GM21786 (cell line): ENCODE results near the gene RPL9.
"Not testable (repeated sequence)": the region's sequence is repeated elsewhere in the genome, so short reads cannot be mapped to it uniquely, and the experiment has no call there.

Source experiments
- ATAC-seq: cut with Tn5 transposase; IDR thresholded peaks from one replicate; pipeline ENCODE4 v1.9.1; 2021; ENCODE audit not compliant: unreplicated experiment

RPL9 gene

DNA sequence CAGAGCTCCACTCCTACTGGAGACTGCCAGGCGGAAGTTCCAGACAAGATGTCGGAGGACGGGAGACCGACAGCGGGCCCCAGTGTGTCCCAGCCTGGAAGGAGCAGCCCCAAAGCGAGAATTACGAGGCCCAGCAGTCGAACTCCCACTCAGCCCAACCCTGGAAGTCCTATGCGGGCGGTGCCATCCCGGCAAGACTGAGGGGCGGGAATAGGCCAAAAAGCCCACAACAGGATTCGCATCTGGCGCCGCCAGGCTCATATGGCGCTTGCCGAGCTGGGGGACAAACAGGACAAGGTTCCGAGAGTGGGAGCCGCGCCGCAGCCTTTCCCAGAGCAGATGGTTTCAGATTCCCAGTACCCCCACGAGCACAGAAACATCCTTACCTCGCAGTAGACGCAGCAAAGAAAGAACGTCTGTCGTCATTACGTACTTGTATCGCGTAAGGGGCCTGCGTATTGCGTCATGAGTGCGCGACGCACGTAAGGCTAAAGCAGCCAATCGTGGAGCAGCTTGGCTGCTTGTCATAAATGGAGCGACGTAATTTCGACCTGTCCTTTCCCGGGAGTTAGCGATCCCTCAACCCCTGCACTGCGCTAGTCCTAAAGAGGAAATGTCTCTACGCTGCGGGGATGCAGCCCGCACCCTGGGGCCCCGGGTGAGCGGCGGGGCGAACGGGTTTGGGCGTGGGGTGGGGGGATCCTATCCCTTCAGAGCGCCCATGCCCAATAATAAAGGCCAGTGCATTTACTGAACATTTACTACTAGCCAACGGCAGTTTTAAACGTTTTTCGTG, at the start of gene RPL9, which contains the start of gene LIAS:
Gene RPL9 (minus strand): TSS at position 418 of the 796 bp plus-strand sequence. CDS start 483 bp downstream, outside the sequence.
Gene LIAS (plus strand): TSS at position 552 of the 796 bp plus-strand sequence. CDS start 62 bp downstream, at position 614.
- ATAC-seq: peak; percentile 85

DNA sequence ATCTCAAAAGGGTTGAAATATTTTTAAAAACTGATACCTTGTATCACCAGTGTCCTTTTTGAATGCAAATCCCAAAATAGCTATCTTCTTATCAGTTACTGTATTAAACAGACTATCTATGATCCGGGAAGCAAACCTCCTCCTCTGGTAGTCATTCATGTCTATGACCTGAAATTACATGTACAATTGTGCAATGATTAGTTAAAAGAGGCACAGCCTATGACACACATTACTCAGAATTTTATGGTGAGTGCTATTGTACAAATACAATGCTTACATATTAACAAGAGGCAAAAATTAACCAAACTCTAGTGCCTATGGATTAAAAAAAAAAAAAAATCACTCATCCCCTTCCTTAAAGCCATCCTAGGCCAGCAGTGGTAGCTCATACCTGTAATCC, 46.9 kb upstream of the RPL9 start:
- ATAC-seq: no peak

DNA sequence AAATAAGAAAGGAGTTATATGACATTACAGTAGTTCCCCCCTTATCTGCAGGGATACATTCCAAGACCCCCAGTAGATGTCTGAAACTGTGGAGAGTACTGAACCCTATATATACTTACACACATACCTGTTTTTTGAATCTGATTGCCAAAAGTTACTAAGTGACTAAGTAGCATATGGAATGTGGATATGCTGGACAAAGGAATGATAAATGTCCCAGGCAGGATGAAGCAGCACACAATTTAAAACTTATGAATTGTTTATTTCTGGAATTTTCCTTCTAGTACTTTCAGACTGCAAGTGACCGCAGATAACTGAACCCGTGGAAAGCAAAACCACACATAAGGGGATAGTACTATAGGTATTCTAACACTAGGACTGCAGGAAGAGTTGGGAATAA, 45.8 kb upstream of the RPL9 start:
- ATAC-seq: no peak

DNA sequence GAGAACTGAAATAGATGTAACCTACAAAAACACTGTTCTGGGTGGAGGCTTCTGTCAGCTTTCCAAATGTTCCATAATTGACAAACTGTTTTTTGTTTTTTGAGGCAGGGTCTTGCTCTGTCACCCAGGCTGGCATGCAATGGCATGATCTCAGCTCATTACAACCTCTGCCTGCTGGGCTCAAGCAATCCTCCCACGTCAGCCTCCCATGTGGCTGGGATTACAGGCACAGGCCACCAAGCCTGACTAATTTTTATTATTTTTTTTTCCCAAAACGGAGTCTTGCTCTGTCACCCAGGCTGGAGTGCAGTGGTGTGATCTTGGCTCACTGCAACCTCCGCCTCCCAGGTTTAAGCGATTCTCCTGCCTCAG, 43.9 kb upstream of the RPL9 start:
- ATAC-seq: not testable (repeated sequence)

DNA sequence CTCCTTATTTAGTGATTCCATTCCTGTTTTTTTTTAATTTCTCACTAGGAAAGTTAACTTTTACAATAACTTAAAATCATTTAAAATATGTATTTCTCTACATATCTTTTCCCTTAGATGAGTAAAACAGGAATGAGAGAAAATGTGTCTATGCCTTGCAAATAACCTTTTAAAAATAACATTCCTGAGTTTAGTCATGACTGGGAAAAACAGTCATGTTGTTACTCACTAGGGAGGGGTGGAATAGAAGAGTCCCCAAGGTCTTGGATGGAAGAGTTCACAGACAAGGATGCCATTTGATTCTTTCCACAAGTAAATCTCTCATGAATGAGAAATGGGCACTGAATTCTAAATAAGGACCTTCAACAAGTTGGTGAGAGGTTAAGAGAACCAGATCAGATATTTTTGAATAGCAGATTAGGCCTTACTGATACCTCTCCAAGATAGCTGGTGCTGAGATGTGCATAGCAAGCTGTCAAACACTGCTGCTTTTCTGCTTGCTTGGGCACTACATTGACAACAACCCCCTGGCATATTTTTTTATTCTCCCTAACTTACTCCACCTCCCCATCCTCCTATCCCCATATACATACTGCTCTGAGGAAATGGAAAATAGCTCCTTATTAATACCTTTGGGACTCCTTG, 43.4 kb upstream of the RPL9 start:
- ATAC-seq: no peak

GRCh38 chr4:39498727-39499020, 40.0 kb upstream of the RPL9 start:
- no peak for ATAC-seq

DNA sequence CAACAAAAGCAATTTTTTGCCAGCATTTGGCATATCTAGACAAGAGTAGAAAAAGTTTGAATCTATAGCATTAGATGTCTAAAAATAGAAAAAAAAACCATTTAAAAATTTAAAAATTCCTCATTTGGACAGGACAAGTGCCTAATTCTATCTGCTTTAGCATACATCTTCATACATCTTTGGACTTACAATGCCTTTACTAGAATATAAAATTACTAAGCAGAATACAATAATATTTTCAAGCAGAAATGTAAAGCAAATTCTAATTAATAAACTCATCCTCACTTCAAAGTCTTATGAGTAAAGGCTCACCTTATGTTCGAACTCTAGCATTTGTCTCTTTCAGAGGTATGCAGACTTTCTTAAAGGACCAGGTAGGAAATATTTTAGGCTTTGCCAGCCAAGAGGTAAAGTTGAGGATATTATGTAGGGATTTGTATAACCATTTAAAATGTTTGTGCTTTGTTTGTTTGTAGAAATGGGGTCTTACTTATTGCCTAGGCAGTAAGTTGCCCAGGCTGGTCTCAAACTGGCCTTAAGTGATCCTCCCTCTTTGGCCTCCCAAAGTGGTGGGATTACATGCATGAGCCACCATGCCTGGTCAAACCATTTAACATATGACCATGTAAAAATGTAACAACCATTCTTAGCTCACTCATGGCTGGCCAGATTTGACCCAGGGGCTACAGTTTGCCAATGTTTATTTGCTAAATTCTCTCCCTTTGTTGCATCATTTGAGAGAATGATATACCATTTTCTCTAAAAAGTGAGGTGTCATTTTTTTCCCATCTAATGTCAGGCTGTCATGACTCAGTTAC, 39.4 kb upstream of the RPL9 start:
- ATAC-seq: no peak

- no peak for ATAC-seq
Measured at GRCh38 chr4:39495446-39496213, 36.9 kb upstream of the RPL9 start.

GRCh38 chr4:39494354-39494753, 35.6 kb upstream of the RPL9 start:
- no peak for ATAC-seq

- no peak for ATAC-seq
Measured at GRCh38 chr4:39490322-39490721, 31.6 kb upstream of the RPL9 start.

DNA sequence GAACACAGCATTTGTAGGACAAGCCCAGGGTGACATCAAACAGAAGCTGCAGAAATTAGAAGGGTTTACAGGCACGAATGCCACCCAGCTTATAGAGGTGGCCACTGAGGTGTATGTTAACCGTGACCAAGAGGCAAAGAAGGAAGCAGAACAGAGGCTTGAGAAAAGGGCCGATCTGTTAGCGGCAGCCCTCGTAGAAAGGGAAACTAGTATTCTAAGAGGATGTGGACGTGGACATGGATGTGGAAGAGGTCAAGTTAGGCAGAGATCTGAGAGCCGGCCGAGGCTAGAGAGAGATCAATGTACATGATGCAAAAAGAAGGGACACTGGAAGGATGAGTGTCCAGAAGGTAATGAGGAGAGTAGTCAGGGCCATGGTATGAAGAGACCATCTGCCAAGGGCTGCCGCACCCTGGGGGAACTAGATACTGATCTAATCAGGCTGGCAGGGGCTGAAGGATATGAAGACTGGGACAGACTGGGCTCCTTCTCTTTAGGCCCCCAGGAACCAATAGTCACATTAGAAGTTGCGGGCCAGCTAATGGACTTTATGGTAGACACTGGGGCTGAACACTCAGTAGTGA, 27.6 kb upstream of the RPL9 start:
- no peak for ATAC-seq

GRCh38 chr4:39484582-39485272, 26.0 kb upstream of the RPL9 start:
- ATAC-seq: no peak

- no peak for ATAC-seq
Measured at GRCh38 chr4:39480902-39481695, 22.4 kb upstream of the RPL9 start.

DNA sequence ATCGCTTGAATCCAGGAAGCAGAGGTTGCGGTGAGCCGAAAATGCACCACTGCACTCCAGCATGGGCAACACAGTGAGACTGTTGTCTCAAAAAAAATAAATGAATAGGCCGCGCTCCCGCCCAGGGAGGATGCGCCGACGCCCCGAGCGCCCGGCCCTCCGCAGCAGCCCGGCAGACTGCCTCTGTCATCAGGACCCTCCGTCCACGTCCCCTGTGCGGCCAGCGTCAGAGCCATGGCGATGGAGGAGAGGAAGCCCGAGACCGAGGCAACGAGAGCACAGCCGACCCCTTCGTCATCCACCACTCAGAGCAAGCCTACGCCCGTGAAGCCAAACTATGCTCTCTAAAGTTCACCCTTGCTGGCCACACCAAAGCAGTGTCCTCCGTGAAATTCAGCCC, 21.5 kb upstream of the RPL9 start:
- ATAC-seq: no peak

DNA sequence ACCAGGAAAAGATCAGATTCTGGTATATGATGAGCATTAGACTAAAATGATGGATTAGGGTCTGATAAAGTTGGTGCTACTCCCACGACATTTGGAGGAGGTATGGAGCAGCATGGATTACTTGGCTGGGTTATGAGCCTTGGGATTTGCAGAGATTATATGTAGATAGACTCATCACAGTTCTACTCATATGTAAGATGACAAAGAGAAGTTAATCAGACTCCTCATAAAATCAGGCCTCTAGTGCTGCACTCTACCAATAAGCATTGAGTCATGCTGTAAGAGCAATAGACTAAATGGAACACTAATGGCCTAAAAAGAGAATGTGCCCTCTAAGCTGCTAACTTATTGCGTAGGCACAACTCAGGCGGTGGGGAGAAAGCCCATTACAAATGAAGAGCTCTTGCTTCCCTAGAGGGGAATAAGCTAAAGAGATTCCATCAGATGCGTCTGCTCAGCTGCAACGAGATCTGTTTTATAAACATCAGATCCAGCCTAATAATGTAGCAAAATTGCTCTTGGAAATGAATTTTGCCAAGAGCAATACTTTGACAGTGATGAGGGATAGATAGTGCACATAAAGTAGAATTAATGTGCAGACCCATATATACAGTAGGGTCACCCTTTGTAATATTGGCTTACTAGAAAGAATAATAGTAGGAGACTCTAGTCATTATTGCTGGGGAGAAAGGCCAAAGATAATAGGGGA, 17.6 kb upstream of the RPL9 start:
- no peak for ATAC-seq

DNA sequence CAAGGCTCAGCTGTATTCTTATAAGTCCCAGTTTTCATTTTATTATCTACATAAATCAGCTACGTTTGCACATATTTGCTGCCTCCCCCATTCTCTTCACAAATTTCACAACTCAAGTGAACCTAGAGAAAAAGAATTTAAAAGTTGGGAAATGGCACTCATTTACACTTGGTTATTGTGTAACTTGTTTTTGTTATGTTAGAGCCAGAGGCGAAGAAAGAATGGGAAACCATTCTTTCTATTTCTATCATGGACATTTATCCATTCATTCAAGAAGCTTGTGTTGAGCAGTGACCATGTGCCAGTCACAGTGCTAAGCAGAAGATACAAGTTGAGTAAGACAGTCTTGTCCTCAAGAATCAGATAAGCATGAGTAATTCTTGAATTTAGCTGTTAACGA, 13.7 kb upstream of the RPL9 start:
- ATAC-seq: no peak

- no peak for ATAC-seq
Measured at GRCh38 chr4:39470402-39470801, 11.7 kb upstream of the RPL9 start.

- ATAC-seq: peak; percentile 90
Measured at GRCh38 chr4:39469429-39470077, 10.8 kb upstream of the RPL9 start.
